ENCODE data around the gene UBE2D1. TPM values are rescaled to one million over a fixed set of nuclear protein-coding genes. Genes with fewer than 3 reads are reported as not detected.

Gene UBE2D1
- total and polyA plus RNA-seq, 9 donors, result 7.0 to 18.0 (median 14.1) TPM

GRCh38 chr10:58372607-58373441 lies 38.0 kb downstream of the UBE2D1 start:
- Histone ChIP-seq H3K27ac (ENCODE audit: low read length) (no peak overlapping the region), H3K9me3 (replicated peaks; ENCODE audit: control insufficient read depth, low read depth, low read length) (no peaks in the 10 kb centered on the region), H3K4me1 (ENCODE audit: control insufficient read depth, insufficient read depth, low read length) (no peaks in the 10 kb centered on the region), H3K27me3 (ENCODE audit: control insufficient read depth, insufficient read depth, low read length) (no peaks in the 10 kb centered on the region), H3K36me3 (ENCODE audit: control insufficient read depth, insufficient read depth, low read length) (no peaks in the 10 kb centered on the region), H3K4me3 (ENCODE audit: low read length) (no peak overlapping the region)
- 0% methylated on average over 1 of the region's 4 CpGs for WGBS (ENCODE audit: insufficient coverage)
- no peak for DNase-seq

GRCh38 chr10:58373442-58373827 lies 38.6 kb downstream of the UBE2D1 start:
- no peak for DNase-seq
- Histone ChIP-seq H3K9me3 (replicated peaks; ENCODE audit: control insufficient read depth, low read depth, low read length) (no peaks in the 10 kb centered on the region), H3K36me3 (ENCODE audit: control insufficient read depth, insufficient read depth, low read length) (no peaks in the 10 kb centered on the region), H3K27ac (ENCODE audit: low read length) (no peak overlapping the region), H3K27me3 (ENCODE audit: control insufficient read depth, insufficient read depth, low read length) (no peaks in the 10 kb centered on the region), H3K4me1 (ENCODE audit: control insufficient read depth, insufficient read depth, low read length) (no peaks in the 10 kb centered on the region), H3K4me3 (ENCODE audit: low read length) (no peak overlapping the region)
- WGBS (ENCODE audit: insufficient coverage), result no CpG with 5 or more reads among the region's 3 CpGs

- Histone ChIP-seq H3K36me3 (ENCODE audit: control insufficient read depth, insufficient read depth, low read length) (peaks cover 7% of the 10 kb centered on the region), H3K4me1 (ENCODE audit: control insufficient read depth, insufficient read depth, low read length) (peaks cover 7% of the 10 kb centered on the region), H3K27ac (ENCODE audit: low read length) (no peak overlapping the region), H3K4me3 (ENCODE audit: low read length) (no peak overlapping the region), H3K9me3 (replicated peaks; ENCODE audit: control insufficient read depth, low read depth, low read length) (no peaks in the 10 kb centered on the region), H3K27me3 (ENCODE audit: control insufficient read depth, insufficient read depth, low read length) (no peaks in the 10 kb centered on the region)
- no peak for DNase-seq
- WGBS (ENCODE audit: insufficient coverage), result no CpG with 5 or more reads among the region's 2 CpGs
These were observed 47.7 kb downstream of the UBE2D1 start for GRCh38 chr10:58382489-58382995.

GRCh38 chr10:58384095-58384494 lies 49.3 kb downstream of the UBE2D1 start:
- H3K27me3 ChIP-seq (ENCODE audit: control insufficient read depth, insufficient read depth, low read length), result no peaks in the 10 kb centered on the region
- WGBS (ENCODE audit: insufficient coverage), result no CpG with 5 or more reads among the region's 3 CpGs
- H3K4me3 ChIP-seq (ENCODE audit: low read length), result peak overlapping the region; percentile 88
- H3K36me3 ChIP-seq (ENCODE audit: control insufficient read depth, insufficient read depth, low read length), result peaks cover 10% of the 10 kb centered on the region
- peak; percentile 65 for DNase-seq
- H3K4me1 ChIP-seq (ENCODE audit: control insufficient read depth, insufficient read depth, low read length), result peaks cover 7% of the 10 kb centered on the region
- peak overlapping the region; percentile 92 for H3K27ac ChIP-seq (ENCODE audit: low read length)
- H3K9me3 ChIP-seq (replicated peaks; ENCODE audit: control insufficient read depth, low read depth, low read length), result no peaks in the 10 kb centered on the region

- peaks cover 14% of the 10 kb centered on the region for H3K36me3 ChIP-seq (ENCODE audit: control insufficient read depth, insufficient read depth, low read length)
- H3K27me3 ChIP-seq (ENCODE audit: control insufficient read depth, insufficient read depth, low read length), result no peaks in the 10 kb centered on the region
- no peaks in the 10 kb centered on the region for H3K9me3 ChIP-seq (replicated peaks; ENCODE audit: control insufficient read depth, low read depth, low read length)
- 6% methylated on average over 12 of the region's 12 CpGs for WGBS (ENCODE audit: insufficient coverage)
- H3K4me1 ChIP-seq (ENCODE audit: control insufficient read depth, insufficient read depth, low read length), result peaks cover 7% of the 10 kb centered on the region
- H3K27ac ChIP-seq (ENCODE audit: low read length), result peak overlapping the region; percentile 92
- DNase-seq, result no peak
- H3K4me3 ChIP-seq (ENCODE audit: low read length), result peak overlapping the region; percentile 88
These were observed 49.8 kb downstream of the UBE2D1 start for GRCh38 chr10:58384544-58384998.

- Histone ChIP-seq H3K27ac (ENCODE audit: low read length) (peak within 1 kb of the TSS; percentile 92), H3K4me3 (ENCODE audit: low read length) (peak within 1 kb of the TSS; percentile 88), H3K4me1 (ENCODE audit: control insufficient read depth, insufficient read depth, low read length) (peaks cover 7% of the 10 kb centered on the region), H3K27me3 (ENCODE audit: control insufficient read depth, insufficient read depth, low read length) (no peaks in the 10 kb centered on the region), H3K36me3 (ENCODE audit: control insufficient read depth, insufficient read depth, low read length) (peaks cover 15% of the 10 kb centered on the region), H3K9me3 (replicated peaks; ENCODE audit: control insufficient read depth, low read depth, low read length) (no peaks in the 10 kb centered on the region)
- 0% methylated on average over 53 of the region's 65 CpGs for WGBS (ENCODE audit: insufficient coverage)
- peak; percentile 97 for DNase-seq
These were observed 50.4 kb downstream of the UBE2D1 start, which contains the start of gene TFAM for GRCh38 chr10:58384999-58385783. TSS of gene TFAM (plus strand) at chr10:58385410. CDS start at chr10:58385548, 138 bp downstream.

GRCh38 chr10:58385784-58386112 lies 50.9 kb downstream of the UBE2D1 start:
- H3K4me3 ChIP-seq (ENCODE audit: low read length), result peak overlapping the region; percentile 88
- peaks cover 7% of the 10 kb centered on the region for H3K4me1 ChIP-seq (ENCODE audit: control insufficient read depth, insufficient read depth, low read length)
- peak; percentile 44 for DNase-seq
- peak overlapping the region; percentile 92 for H3K27ac ChIP-seq (ENCODE audit: low read length)
- WGBS (ENCODE audit: insufficient coverage), result 4% methylated on average over 4 of the region's 15 CpGs
- H3K27me3 ChIP-seq (ENCODE audit: control insufficient read depth, insufficient read depth, low read length), result no peaks in the 10 kb centered on the region
- no peaks in the 10 kb centered on the region for H3K9me3 ChIP-seq (replicated peaks; ENCODE audit: control insufficient read depth, low read depth, low read length)
- peaks cover 15% of the 10 kb centered on the region for H3K36me3 ChIP-seq (ENCODE audit: control insufficient read depth, insufficient read depth, low read length)

- Histone ChIP-seq H3K36me3 (ENCODE audit: control insufficient read depth, insufficient read depth, low read length) (peaks cover 18% of the 10 kb centered on the region), H3K9me3 (replicated peaks; ENCODE audit: control insufficient read depth, low read depth, low read length) (no peaks in the 10 kb centered on the region)
- WGBS (ENCODE audit: insufficient coverage), result no CpG with 5 or more reads among the region's 3 CpGs
These were observed 54.2 kb downstream of the UBE2D1 start for GRCh38 chr10:58389024-58389423.

GRCh38 chr10:58393317-58393716 lies 58.5 kb downstream of the UBE2D1 start:
- no peak overlapping the region for H3K27ac ChIP-seq (ENCODE audit: low read length)
- no peaks in the 10 kb centered on the region for H3K27me3 ChIP-seq (ENCODE audit: control insufficient read depth, insufficient read depth, low read length)
- no CpG with 5 or more reads among the region's 2 CpGs for WGBS (ENCODE audit: insufficient coverage)
- H3K36me3 ChIP-seq (ENCODE audit: control insufficient read depth, insufficient read depth, low read length), result peaks cover 16% of the 10 kb centered on the region
- H3K4me1 ChIP-seq (ENCODE audit: control insufficient read depth, insufficient read depth, low read length), result no peaks in the 10 kb centered on the region
- no peaks in the 10 kb centered on the region for H3K9me3 ChIP-seq (replicated peaks; ENCODE audit: control insufficient read depth, low read depth, low read length)
- H3K4me3 ChIP-seq (ENCODE audit: low read length), result no peak overlapping the region
- DNase-seq, result no peak

More at GRCh38 chr10:58389024-58389423, 54.2 kb downstream of the UBE2D1 start:
- Histone ChIP-seq H3K27me3 (ENCODE audit: control insufficient read depth, insufficient read depth, low read length) (no peaks in the 10 kb centered on the region), H3K4me1 (ENCODE audit: control insufficient read depth, insufficient read depth, low read length) (peaks cover 7% of the 10 kb centered on the region), H3K4me3 (ENCODE audit: low read length) (no peak overlapping the region), H3K27ac (ENCODE audit: low read length) (no peak overlapping the region)
- DNase-seq, result no peak

- Histone ChIP-seq H3K27me3 (ENCODE audit: control insufficient read depth, insufficient read depth, low read length) (no peaks in the 10 kb centered on the region), H3K9me3 (replicated peaks; ENCODE audit: control insufficient read depth, low read depth, low read length) (no peaks in the 10 kb centered on the region), H3K27ac (ENCODE audit: low read length) (no peak overlapping the region), H3K4me3 (ENCODE audit: low read length) (no peak overlapping the region), H3K4me1 (ENCODE audit: control insufficient read depth, insufficient read depth, low read length) (no peaks in the 10 kb centered on the region), H3K36me3 (ENCODE audit: control insufficient read depth, insufficient read depth, low read length) (peaks cover 12% of the 10 kb centered on the region)
- no peak for DNase-seq
These were observed 59.7 kb downstream of the UBE2D1 start for GRCh38 chr10:58394471-58394870.
